IMR-90 (cell line): ENCODE data around the gene MGME1. TPM values are rescaled to one million over a fixed set of nuclear protein-coding genes. Genes with fewer than 3 reads are reported as not detected.
"Not testable (repeated sequence)": the region's sequence is repeated elsewhere in the genome, so short reads cannot be mapped to it uniquely, and the experiment has no call there.

Experiments used
- ATAC-seq: fragments of 200-7000 bp; cut with Tn5 transposase; 2 replicates; pipeline ENCODE4 v1.9.1; 2020; ENCODE audit warnings: low read depth, mild to moderate bottlenecking, moderate library complexity
- BruUV-seq: library from RNA; stranded (reverse); fragments of 400-500 nt; replicated peaks from 2 replicates; lab custom pipeline; 2021; lab: Mats Ljungman, UMichigan
- CTCF ChIA-PET: fragments of 300-600 bp; formaldehyde crosslinking; extraction: SDS; loops from one replicate; lab custom pipeline; 2021; ENCODE audit warnings: antibody characterized with exemption; lab: Yijun Ruan, JAX
- POLR2A ChIA-PET: fragments of 300-600 bp; sonication (Branson Sonifier 250); formaldehyde crosslinking; loops from one replicate; lab custom pipeline; 2022; ENCODE audit warnings: antibody characterized with exemption; ENCODE audit not compliant: unreplicated experiment; lab: Charles Lee
- DNase-seq: peaks from one replicate; pipeline ENCODE4 v3.0.0; 2013
- H2AFZ ChIP-seq: replicated peaks from 2 replicates; pipeline ENCODE3; 2013; ENCODE audit warnings: low read length, mild to moderate bottlenecking; ENCODE audit not compliant: poor library complexity
- H2AK5ac ChIP-seq: 2 replicates; pipeline ENCODE4 v1.6.1; 2013; ENCODE audit warnings: low read depth, low read length, inconsistent platforms
- H2AK9ac ChIP-seq: replicated peaks from 2 replicates; pipeline ENCODE3; 2013; ENCODE audit warnings: mild to moderate bottlenecking, low read depth, low read length, moderate library complexity; ENCODE audit not compliant: poor library complexity
- H2BK120ac ChIP-seq: 2 replicates; pipeline ENCODE4 v1.6.1; 2013; ENCODE audit warnings: low read depth, low read length, inconsistent platforms
- H2BK15ac ChIP-seq: 3 replicates; pipeline ENCODE4 v1.6.1; 2013; ENCODE audit warnings: low read depth, low read length, inconsistent platforms
- H2BK20ac ChIP-seq: 2 replicates; pipeline ENCODE4 v1.6.1; 2013; ENCODE audit warnings: low read depth, mild to moderate bottlenecking, inconsistent platforms, low read length, moderate library complexity
- H2BK5ac ChIP-seq: 2 replicates; pipeline ENCODE4 v1.6.1; 2013; ENCODE audit warnings: mild to moderate bottlenecking, low read depth, low read length, inconsistent platforms; ENCODE audit not compliant: poor library complexity, severe bottlenecking
- H3K14ac ChIP-seq: replicated peaks from 2 replicates; pipeline ENCODE4 v1.6.1; 2013; ENCODE audit warnings: low read depth, low read length, inconsistent platforms
- H3K18ac ChIP-seq: 2 replicates; pipeline ENCODE4 v1.6.1; 2013; ENCODE audit warnings: low read depth, low read length, control low read depth
- H3K23ac ChIP-seq: 2 replicates; pipeline ENCODE4 v1.6.1; 2013; ENCODE audit warnings: low read depth, low read length, inconsistent platforms
- H3K27ac ChIP-seq: 2 replicates; pipeline ENCODE4 v1.5.1; 2013; ENCODE audit warnings: mild to moderate bottlenecking, control low read depth, low read length; ENCODE audit not compliant: insufficient read depth
- H3K27me3 ChIP-seq: 2 replicates; pipeline ENCODE4 v1.6.1; 2013; ENCODE audit warnings: low read length; ENCODE audit not compliant: control insufficient read depth, insufficient read depth
- H3K36me3 ChIP-seq: 2 replicates; pipeline ENCODE4 v1.6.1; 2013; ENCODE audit warnings: low read length, mixed read lengths; ENCODE audit not compliant: control insufficient read depth, insufficient read depth
- H3K4ac ChIP-seq: 2 replicates; pipeline ENCODE4 v1.6.1; 2013; ENCODE audit warnings: low read depth, low read length, inconsistent platforms
- H3K4me1 ChIP-seq: 2 replicates; pipeline ENCODE4 v1.6.1; 2013; ENCODE audit warnings: low read length, mixed read lengths; ENCODE audit not compliant: control insufficient read depth, insufficient read depth
- H3K4me2 ChIP-seq: 2 replicates; pipeline ENCODE4 v1.6.1; 2013; ENCODE audit warnings: low read depth, mild to moderate bottlenecking, control low read depth, low read length, moderate library complexity
- H3K4me3 ChIP-seq: 2 replicates; pipeline ENCODE4 v1.5.1; 2013; ENCODE audit warnings: low read depth, mild to moderate bottlenecking, control low read depth, low read length, moderate library complexity; ENCODE audit not compliant: insufficient read depth
- H3K56ac ChIP-seq: 2 replicates; pipeline ENCODE4 v1.6.1; 2013; ENCODE audit warnings: low read length, inconsistent platforms; ENCODE audit not compliant: insufficient read depth; ENCODE audit errors: extremely low read depth
- H3K79me1 ChIP-seq, 2 experiments: 2 replicates each; pipeline ENCODE4 v1.6.1; 2013; ENCODE audit warnings: low read length in 2 of 2, inconsistent platforms in 1 of 2, low read depth in 1 of 2
- H3K9ac ChIP-seq: 2 replicates; pipeline ENCODE4 v1.6.1; 2013; ENCODE audit warnings: low read depth, low read length, control low read depth
- H3K9me1 ChIP-seq: 2 replicates; pipeline ENCODE4 v1.6.1; 2013; ENCODE audit warnings: low read length, inconsistent platforms; ENCODE audit not compliant: insufficient read depth
- H3K9me3 ChIP-seq: 2 replicates; pipeline ENCODE4 v1.6.1; 2013; ENCODE audit warnings: low read length; ENCODE audit not compliant: control insufficient read depth, insufficient read depth
- H4K20me1 ChIP-seq: 2 replicates; pipeline ENCODE4 v1.6.1; 2013; ENCODE audit warnings: low read length, inconsistent platforms; ENCODE audit not compliant: insufficient read depth
- H4K5ac ChIP-seq: 2 replicates; pipeline ENCODE4 v1.6.1; 2013; ENCODE audit warnings: mild to moderate bottlenecking, low read depth, low read length, control low read depth
- H4K8ac ChIP-seq, 2 experiments: 2 replicates each; pipeline ENCODE4 v1.6.1; 2013; ENCODE audit warnings: low read depth in 2 of 2, low read length in 2 of 2, control low read depth in 1 of 2, inconsistent platforms in 1 of 2
- H4K91ac ChIP-seq: 2 replicates; pipeline ENCODE4 v1.6.1; 2013; ENCODE audit warnings: low read depth, low read length, inconsistent platforms; ENCODE audit not compliant: insufficient read depth
- MXI1 ChIP-seq: IDR thresholded peaks from 2 replicates; pipeline ENCODE4 v1.6.1; 2012; ENCODE audit warnings: low read depth, mild to moderate bottlenecking, low read length, moderate library complexity, borderline replicate concordance
- POLR2A ChIP-seq: IDR thresholded peaks from 2 replicates; pipeline ENCODE4 v1.6.1; 2012; ENCODE audit warnings: mild to moderate bottlenecking, low read depth, low read length
- RFX5 ChIP-seq: IDR thresholded peaks from 2 replicates; pipeline ENCODE4 v1.8.0; 2012; ENCODE audit warnings: low read depth, mild to moderate bottlenecking, low read length, moderate library complexity
- USF2 ChIP-seq: fragments of 150-350 bp; IDR thresholded peaks from 2 replicates; pipeline ENCODE4 v1.6.1; 2017; ENCODE audit warnings: mild to moderate bottlenecking, antibody characterized with exemption, low read length, low read depth
- WGBS, 2 experiments: methylation state at CpG; one replicate each; pipeline versions ENCODE4 v1.1.5 to v1.1.7; 2013; ENCODE audit warnings: missing lambda C conversion rate in 2 of 2; ENCODE audit not compliant: insufficient read length in 1 of 2; ENCODE audit errors: extremely low coverage in 2 of 2; 5-methylcytosine and 5-hydroxymethylcytosine counted together
- dilution Hi-C: fragments of 300-500 bp; cut with HindIII; formaldehyde crosslinking; loops from one replicate; pipeline ENCODE4 v1.14.3; 2018; ENCODE audit warnings: low sequenced_read_pairs; ENCODE audit not compliant: unreplicated experiment
- in situ Hi-C: fragments of 300-500 bp; cut with MboI; formaldehyde crosslinking; loops from 3 replicates; pipeline ENCODE4 v1.14.3; 2019; ENCODE audit warnings: low sequenced_read_pairs, inconsistent platforms, mixed read lengths
- intact Hi-C: fragments of 100-400 bp; cut with micrococcal nuclease; formaldehyde crosslinking; loops from 2 replicates; pipeline ENCODE4 v1.10.0; 2022
- polyA plus RNA-seq, 3 experiments: library from polyadenylated mRNA; depleted of rRNA; stranded (reverse); fragments of >200 nt; gene quantifications; 2 replicates each; pipeline ENCODE4 v1.2.3, GENCODE V29; 2012; ENCODE audit warnings: low replicate concordance in 1 of 3
- total RNA-seq: library from RNA; depleted of rRNA; stranded (reverse); fragments of >200 nt; gene quantifications from 2 replicates; pipeline ENCODE4 v1.2.3, GENCODE V29; 2012
- TF ChIP-seq, protein P1 (sequence below): fragments of 150-350 bp; IDR thresholded peaks from 2 replicates; pipeline ENCODE4 v1.6.1; 2016; ENCODE audit warnings: low read depth, mild to moderate bottlenecking, low read length, moderate library complexity, borderline replicate concordance

Gene MGME1
- total and polyA plus RNA-seq, 2 of the 4 experiments (the other 2 are of a cell fraction), result 7.2 to 9.3 TPM

- in situ Hi-C loops, result no loop called here
- H3K14ac ChIP-seq, result no peak overlapping the region
- H3K4me1 ChIP-seq, result no peaks in the 10 kb centered on the region
- H3K4ac ChIP-seq, result no peak overlapping the region
- no peak overlapping the region for H4K91ac ChIP-seq
- no peak overlapping the region for H3K27ac ChIP-seq
- ChIA-PET POLR2A (no interaction called here), CTCF (no interaction called here)
- no peaks in the 10 kb centered on the region for H3K36me3 ChIP-seq
- BruUV-seq, result no TSS peak
- TF ChIP-seq, protein P1, sequence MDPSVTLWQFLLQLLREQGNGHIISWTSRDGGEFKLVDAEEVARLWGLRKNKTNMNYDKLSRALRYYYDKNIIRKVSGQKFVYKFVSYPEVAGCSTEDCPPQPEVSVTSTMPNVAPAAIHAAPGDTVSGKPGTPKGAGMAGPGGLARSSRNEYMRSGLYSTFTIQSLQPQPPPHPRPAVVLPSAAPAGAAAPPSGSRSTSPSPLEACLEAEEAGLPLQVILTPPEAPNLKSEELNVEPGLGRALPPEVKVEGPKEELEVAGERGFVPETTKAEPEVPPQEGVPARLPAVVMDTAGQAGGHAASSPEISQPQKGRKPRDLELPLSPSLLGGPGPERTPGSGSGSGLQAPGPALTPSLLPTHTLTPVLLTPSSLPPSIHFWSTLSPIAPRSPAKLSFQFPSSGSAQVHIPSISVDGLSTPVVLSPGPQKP, result no peak
- TF ChIP-seq RFX5 (no peak), USF2 (no peak), MXI1 (no peak), POLR2A (no peak)
- H3K4me2 ChIP-seq, result no peak overlapping the region
- H4K20me1 ChIP-seq, result no peaks in the 10 kb centered on the region
- no peak overlapping the region for H4K5ac ChIP-seq
- no peaks in the 10 kb centered on the region for H3K9me1 ChIP-seq
- no peak overlapping the region for H2AK5ac ChIP-seq
- no peak overlapping the region for H2BK20ac ChIP-seq
- no peak overlapping the region for H2AFZ ChIP-seq
- H3K9ac ChIP-seq, result no peak overlapping the region
- no peak overlapping the region for H2BK120ac ChIP-seq
- H2AK9ac ChIP-seq, result no peak overlapping the region
- H3K27me3 ChIP-seq, result peaks cover 2% of the 10 kb centered on the region; the same call in 1 of the 2 replicates
- intact Hi-C loops, result no loop called here
- no peak overlapping the region for H2BK5ac ChIP-seq
- dilution Hi-C loops, result no loop called here
- no peaks in the 10 kb centered on the region for H3K79me1 ChIP-seq
- 75% methylated on average over 10 of the region's 15 CpGs; no CpG with 5 or more reads in 1 of the 2 experiments for WGBS, 2 experiments
- DNase-seq, result no peak
- no peak for ATAC-seq
- H3K9me3 ChIP-seq, result no peaks in the 10 kb centered on the region
- no peak overlapping the region for H3K56ac ChIP-seq
- no peak overlapping the region for H3K4me3 ChIP-seq
- no peak overlapping the region for H2BK15ac ChIP-seq
- H4K8ac ChIP-seq, result no peak overlapping the region
- no peak overlapping the region for H3K18ac ChIP-seq
- H3K23ac ChIP-seq, result no peak overlapping the region
These were observed 55.8 kb downstream of the MGME1 start for GRCh38 chr20:18024606-18025127.

GRCh38 chr20:18027011-18027410, 58.2 kb downstream of the MGME1 start:
- H3K27ac ChIP-seq, H2AK9ac ChIP-seq, H2BK5ac ChIP-seq, dilution Hi-C loops, H3K36me3 ChIP-seq, ATAC-seq, H4K5ac ChIP-seq, H3K23ac ChIP-seq, H3K18ac ChIP-seq, H2AFZ ChIP-seq, CTCF ChIA-PET, H4K91ac ChIP-seq, H2AK5ac ChIP-seq, in situ Hi-C loops, H3K56ac ChIP-seq, H3K14ac ChIP-seq, H3K79me1 ChIP-seq, H3K4me2 ChIP-seq, H4K20me1 ChIP-seq, BruUV-seq, H3K27me3 ChIP-seq, intact Hi-C loops, H3K4me1 ChIP-seq, H3K9ac ChIP-seq, H4K8ac ChIP-seq, POLR2A ChIA-PET, H2BK15ac ChIP-seq, H3K4ac ChIP-seq, H3K4me3 ChIP-seq, H2BK120ac ChIP-seq, DNase-seq, H2BK20ac ChIP-seq, H3K9me3 ChIP-seq, H3K9me1 ChIP-seq: not testable (repeated sequence)
- WGBS, 2 experiments, result 82% methylated on average over 5 of the region's 7 CpGs; no CpG with 5 or more reads in 1 of the 2 experiments
